HepG2 (cell line): ENCODE results near the gene RPS15A. TPM values are rescaled to one million over a fixed set of nuclear protein-coding genes. Genes with fewer than 3 reads are reported as not detected.

Source experiments
- ELF3 ChIP-seq: IDR thresholded peaks from 2 replicates; pipeline ENCODE4 v1.6.1; 2016; ENCODE audit warnings: missing genetic modification reagents, missing compliant biosample characterization
- FOXA3 ChIP-seq: IDR thresholded peaks from 2 replicates; pipeline ENCODE4 v1.6.1; 2016; ENCODE audit warnings: missing genetic modification reagents, missing compliant biosample characterization
- FOXP1 ChIP-seq, 2 experiments: fragments of 450-650 bp in 1 of 2; IDR thresholded peaks; 2 replicates each; pipeline ENCODE4 v1.6.1; 2017 to 2018; ENCODE audit warnings: antibody characterized with exemption in 1 of 2
- KDM6A ChIP-seq: IDR thresholded peaks from 2 replicates; pipeline ENCODE4 v1.6.1; 2016; ENCODE audit warnings: low read depth
- TBP ChIP-seq: sonication (generic); formaldehyde crosslinking; IDR thresholded peaks from 2 replicates; pipeline ENCODE4 v1.5.0; 2020; ENCODE audit warnings: missing genetic modification reagents
- TFDP2 ChIP-seq: sonication (generic); formaldehyde crosslinking; IDR thresholded peaks from 2 replicates; pipeline ENCODE4 v1.4.0; 2020; ENCODE audit warnings: missing genetic modification reagents
- ZNF318 ChIP-seq: sonication (generic); formaldehyde crosslinking; IDR thresholded peaks from 2 replicates; pipeline ENCODE4 v1.4.0; 2020; ENCODE audit warnings: mild to moderate bottlenecking, missing genetic modification reagents
- ZNF451 ChIP-seq: sonication (generic); formaldehyde crosslinking; IDR thresholded peaks from 2 replicates; pipeline ENCODE4 v1.5.0; 2020; ENCODE audit warnings: mild to moderate bottlenecking, missing genetic modification reagents
- ZNF580 ChIP-seq: IDR thresholded peaks from 2 replicates; pipeline ENCODE4 v1.6.1; 2016; ENCODE audit warnings: low read depth, borderline replicate concordance
- ZNF609 ChIP-seq: sonication (generic); formaldehyde crosslinking; IDR thresholded peaks from 2 replicates; pipeline ENCODE4 v1.4.0; 2020; ENCODE audit warnings: mild to moderate bottlenecking, missing genetic modification reagents, borderline replicate concordance
- polyA plus RNA-seq, 8 experiments: library from polyadenylated mRNA; depleted of rRNA in 3 of 8; stranded (reverse) in 7 of 8; unstranded in 1 of 8; fragments of >200 nt; fragmentation: Illumina TruSeq in 4 of 8; extraction: Trizol in 4 of 8; gene quantifications; 2 replicates each; pipeline versions ENCODE4 v1.2.1 to v1.2.3, GENCODE V29; 2011 to 2016; ENCODE audit warnings: low read depth in 4 of 8, missing spikeins in 1 of 8, mixed read lengths in 1 of 8; ENCODE audit not compliant: insufficient read depth in 1 of 8
- total RNA-seq, 5 experiments: library from RNA; depleted of rRNA; stranded (reverse); fragments of >200 nt; fragmentation: Illumina TruSeq; extraction: Trizol; gene quantifications; 2 replicates each; pipeline ENCODE4 v1.2.3, GENCODE V29; 2016; ENCODE audit warnings: low read depth in 1 of 5
- TF ChIP-seq, protein P1 (sequence below): sonication (generic); formaldehyde crosslinking; conservative IDR thresholded peaks from 2 replicates; pipeline ENCODE4 v1.8.1; 2023; ENCODE audit warnings: missing genetic modification reagents

RPS15A gene
- total and polyA plus RNA-seq, 2 of the 13 experiments (the other 11 are each of a cell fraction or from before 2014, with no cell fraction given): 5,489 to 9,457 TPM

DNA sequence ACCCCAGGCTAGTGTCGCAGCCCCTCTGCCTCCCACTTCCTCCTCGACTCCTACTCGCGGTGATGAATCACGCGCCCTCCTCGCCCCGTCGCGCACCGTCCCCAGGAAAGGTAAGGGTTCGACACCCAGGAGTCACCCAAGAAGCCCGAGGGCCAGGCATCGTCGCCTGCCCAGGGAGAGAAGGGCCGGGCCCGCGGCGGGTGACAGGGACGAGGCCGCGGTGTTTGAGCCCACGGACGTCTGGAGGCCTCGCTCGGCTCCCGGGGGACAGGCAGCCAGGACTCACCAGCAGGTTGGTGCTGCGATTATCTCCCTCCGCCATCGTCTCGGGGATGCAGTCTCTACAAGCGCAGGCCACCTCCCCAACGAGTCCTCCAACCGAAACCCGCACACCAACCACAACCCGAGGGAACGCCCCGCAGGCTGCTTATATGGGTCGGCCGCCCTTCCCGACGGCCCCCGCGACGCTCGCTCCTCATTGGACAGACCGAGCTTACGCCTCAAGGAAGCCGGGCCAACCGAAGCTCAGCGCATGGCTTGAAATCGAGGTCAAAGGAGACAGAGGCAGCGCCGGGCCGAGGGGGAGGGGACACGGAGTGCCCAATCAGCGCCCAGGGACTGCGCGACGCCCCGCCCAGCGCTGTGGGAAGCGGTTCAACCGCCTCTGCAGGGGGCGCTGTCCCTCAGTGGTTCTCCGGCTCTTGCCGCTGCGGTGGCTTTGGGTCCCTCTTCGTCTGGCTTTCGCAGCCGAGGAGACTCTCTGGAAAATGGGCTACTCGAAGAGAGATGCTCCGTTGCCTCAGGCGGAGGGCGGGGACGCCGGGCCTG lies 11.2 kb upstream of the RPS15A start, which contains the start of gene ARL6IP1 (continued):
- TF ChIP-seq FOXA3 (CRISPR knock-in tag) (peak; percentile 80), ELF3 (CRISPR knock-in tag) (peak; percentile 91), ZNF318 (CRISPR knock-in tag) (peak; percentile 99), KDM6A (peak; percentile 29; the same call in 1 of the 2 replicates), TBP (0 out of 2 replicates have a peak, but pooled peaks have one; percentile 86), ZNF451 (CRISPR knock-in tag) (peak; percentile 95), ZNF580 (CRISPR knock-in tag) (peak; percentile 99), FOXP1 (IDR thresholded peaks at IDR 0.05) (no peak), FOXP1 (CRISPR knock-in tag; IDR thresholded peaks at IDR 0.05) (0 out of 2 replicates have a peak, but pooled peaks have one; percentile 4), TFDP2 (CRISPR knock-in tag) (peak; percentile 96), ZNF609 (CRISPR knock-in tag) (peak; percentile 94)
- TF ChIP-seq, protein P1, sequence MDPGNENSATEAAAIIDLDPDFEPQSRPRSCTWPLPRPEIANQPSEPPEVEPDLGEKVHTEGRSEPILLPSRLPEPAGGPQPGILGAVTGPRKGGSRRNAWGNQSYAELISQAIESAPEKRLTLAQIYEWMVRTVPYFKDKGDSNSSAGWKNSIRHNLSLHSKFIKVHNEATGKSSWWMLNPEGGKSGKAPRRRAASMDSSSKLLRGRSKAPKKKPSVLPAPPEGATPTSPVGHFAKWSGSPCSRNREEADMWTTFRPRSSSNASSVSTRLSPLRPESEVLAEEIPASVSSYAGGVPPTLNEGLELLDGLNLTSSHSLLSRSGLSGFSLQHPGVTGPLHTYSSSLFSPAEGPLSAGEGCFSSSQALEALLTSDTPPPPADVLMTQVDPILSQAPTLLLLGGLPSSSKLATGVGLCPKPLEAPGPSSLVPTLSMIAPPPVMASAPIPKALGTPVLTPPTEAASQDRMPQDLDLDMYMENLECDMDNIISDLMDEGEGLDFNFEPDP (CRISPR knock-in tag): no peak
